Measurements from ENCODE around the gene TTC39C.

TTC39C gene

GRCh38 chr18:24089515-24090337, 75.2 kb downstream of the TTC39C start:
- DNase-seq: no peak

GRCh38 chr18:24090876-24091275, 76.3 kb downstream of the TTC39C start:
- DNase-seq: no peak

GRCh38 chr18:24094561-24094960, 80.0 kb downstream of the TTC39C start:
- DNase-seq: no peak

GRCh38 chr18:24095976-24096375, 81.4 kb downstream of the TTC39C start:
- no peak for DNase-seq

- DNase-seq: no peak
Observed at GRCh38 chr18:24103320-24104021, 88.9 kb downstream of the TTC39C start.

- DNase-seq: no peak
Observed at GRCh38 chr18:24104486-24104885, 89.9 kb downstream of the TTC39C start.

- no peak for DNase-seq
Observed at GRCh38 chr18:24108641-24109040, 94.1 kb downstream of the TTC39C start.

- DNase-seq: no peak
Observed at GRCh38 chr18:24111936-24112335, 97.4 kb downstream of the TTC39C start.

GRCh38 chr18:24112464-24112863, 97.9 kb downstream of the TTC39C start:
- no peak for DNase-seq

- DNase-seq: peak; percentile 38
Observed at GRCh38 chr18:24112874-24113615, 98.5 kb downstream of the TTC39C start.

GRCh38 chr18:24114924-24115549, 100.5 kb downstream of the TTC39C start:
- no peak for DNase-seq

GRCh38 chr18:24115628-24116027, 101.1 kb downstream of the TTC39C start:
- no peak for DNase-seq

- peak; percentile 15 for DNase-seq
Observed at GRCh38 chr18:24118750-24119577, 104.4 kb downstream of the TTC39C start.

- no peak for DNase-seq
Observed at GRCh38 chr18:24120676-24121075, 106.1 kb downstream of the TTC39C start.

GRCh38 chr18:24121625-24122024, 107.1 kb downstream of the TTC39C start:
- no peak for DNase-seq

- no peak for DNase-seq
Observed at GRCh38 chr18:24126155-24126961, 111.8 kb downstream of the TTC39C start.

GRCh38 chr18:24127735-24128134, 113.2 kb downstream of the TTC39C start:
- DNase-seq: no peak

- DNase-seq: no peak
Observed at GRCh38 chr18:24128700-24129099, 114.1 kb downstream of the TTC39C start.

GRCh38 chr18:24130494-24130893, 115.9 kb downstream of the TTC39C start:
- no peak for DNase-seq

- DNase-seq: no peak
Observed at GRCh38 chr18:24136967-24137373, 122.4 kb downstream of the TTC39C start.

- DNase-seq: no peak
Observed at GRCh38 chr18:24138409-24138788, 123.8 kb downstream of the TTC39C start.
